GM13977 (cell line): ENCODE data around the gene EPG5.
A peak's percentile ranks its signal among the peaks of the same experiment; 100 is the strongest.

Experiments used
- DNase-seq: peaks from one replicate; pipeline ENCODE4 v3.0.0; 2012; ENCODE audit warnings: low spot score
- CTCF ChIP-seq: IDR thresholded peaks from 2 replicates; pipeline ENCODE4 v1.5.1; 2012; ENCODE audit warnings: mild to moderate bottlenecking, control low read depth; ENCODE audit not compliant: insufficient read depth; ENCODE audit errors: extremely low read depth, missing control alignments
- in situ Hi-C: fragments of 300-500 bp; cut with MboI; formaldehyde crosslinking; loops from one replicate; pipeline ENCODE4 v1.12.0; 2022; ENCODE audit warnings: low sequenced_read_pairs, low pct_unique_long_range_greater_than_20kb, mixed read lengths, inconsistent platforms; ENCODE audit not compliant: unreplicated experiment

The EPG5 gene

GRCh38 chr18:45945669-45946068 lies 21.5 kb downstream of the EPG5 start:
- in situ Hi-C loops: no loop called here
- DNase-seq: no peak
- TF ChIP-seq CTCF: no peak

GRCh38 chr18:45940724-45941123 lies 26.4 kb downstream of the EPG5 start:
- DNase-seq: no peak
- in situ Hi-C loops: no loop called here
- TF ChIP-seq CTCF: no peak

GRCh38 chr18:45939236-45939635 lies 27.9 kb downstream of the EPG5 start:
- no peak for DNase-seq
- in situ Hi-C loops: no loop called here
- TF ChIP-seq CTCF: no peak

GRCh38 chr18:45938488-45938935 lies 28.6 kb downstream of the EPG5 start:
- TF ChIP-seq CTCF: no peak
- in situ Hi-C loops: no loop called here
- DNase-seq: peak; percentile 27

GRCh38 chr18:45935591-45936335 lies 31.4 kb downstream of the EPG5 start:
- in situ Hi-C loops: no loop called here
- no peak for TF ChIP-seq CTCF
- no peak for DNase-seq

- no peak for TF ChIP-seq CTCF
- in situ Hi-C loops: no loop called here
- DNase-seq: no peak
Measured at GRCh38 chr18:45932708-45933107, 34.4 kb downstream of the EPG5 start.
